HS-5 (cell line): ENCODE measurements around the gene PRAF2.

Experiments used
- DNase-seq: peaks from one replicate; pipeline ENCODE4 v3.0.0-alpha.2; 2012; ENCODE audit warnings: low read depth

PRAF2 gene

DNA sequence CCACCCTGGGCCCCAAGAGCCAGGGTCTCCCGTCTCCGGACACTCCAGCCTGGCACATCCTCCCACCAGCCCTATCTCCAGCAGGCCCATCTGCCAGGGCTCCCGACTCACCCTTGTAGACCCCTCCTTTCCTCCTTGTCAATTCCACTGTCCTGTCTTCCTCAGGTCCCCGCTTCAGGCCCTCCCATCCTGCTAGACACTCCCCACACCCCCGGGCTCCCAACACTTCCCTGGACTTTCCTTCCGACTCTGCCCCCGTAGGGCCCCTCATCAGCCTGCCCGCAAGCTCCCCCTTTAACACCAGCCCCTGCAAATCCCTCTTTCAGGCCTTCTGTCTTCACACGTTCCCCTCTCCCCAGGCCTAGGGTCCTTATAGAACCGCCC lies 1.1 kb downstream of the PRAF2 start:
- DNase-seq: no peak

DNA sequence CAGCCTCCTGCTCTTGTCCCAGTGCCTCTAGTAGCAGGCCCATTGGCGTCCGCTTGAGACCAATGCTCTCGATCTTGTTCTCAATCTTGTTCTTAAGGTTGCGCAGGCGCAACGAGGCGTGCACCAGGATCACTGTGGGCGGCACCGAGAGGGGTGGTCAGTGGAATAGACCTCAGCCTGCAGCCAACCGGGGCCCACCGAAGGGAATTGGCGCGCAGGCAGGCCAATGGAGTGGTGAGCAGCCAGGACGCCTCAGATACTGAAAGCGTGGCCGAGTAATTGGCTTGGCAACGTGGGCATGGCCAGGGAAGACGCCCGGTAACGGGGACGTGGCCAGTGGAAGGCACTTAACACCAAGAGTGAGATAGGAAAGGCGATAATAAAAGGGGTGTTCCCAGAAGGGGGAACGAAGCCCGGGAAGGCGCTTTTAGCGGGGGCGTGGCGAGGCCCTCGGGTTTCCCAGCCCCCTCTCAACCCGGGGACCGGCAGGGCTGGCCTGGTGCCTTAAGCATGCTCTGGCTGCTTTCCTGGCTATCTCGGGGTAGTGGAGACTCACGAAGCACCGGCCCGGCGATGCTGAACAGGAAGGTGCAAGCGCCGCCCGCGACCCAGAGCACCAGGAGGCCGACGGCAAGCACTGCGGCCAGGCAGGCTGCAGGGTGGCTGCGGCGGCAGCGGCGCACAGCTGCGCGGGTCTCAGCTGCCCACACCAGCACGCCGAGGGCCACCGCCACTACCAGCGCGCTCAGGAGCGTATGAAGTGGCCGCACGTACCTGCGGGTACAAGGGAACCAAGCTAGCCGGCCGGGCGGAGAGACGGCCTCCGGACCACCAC lies 1.7 kb downstream of the PRAF2 start:
- no peak for DNase-seq

DNA sequence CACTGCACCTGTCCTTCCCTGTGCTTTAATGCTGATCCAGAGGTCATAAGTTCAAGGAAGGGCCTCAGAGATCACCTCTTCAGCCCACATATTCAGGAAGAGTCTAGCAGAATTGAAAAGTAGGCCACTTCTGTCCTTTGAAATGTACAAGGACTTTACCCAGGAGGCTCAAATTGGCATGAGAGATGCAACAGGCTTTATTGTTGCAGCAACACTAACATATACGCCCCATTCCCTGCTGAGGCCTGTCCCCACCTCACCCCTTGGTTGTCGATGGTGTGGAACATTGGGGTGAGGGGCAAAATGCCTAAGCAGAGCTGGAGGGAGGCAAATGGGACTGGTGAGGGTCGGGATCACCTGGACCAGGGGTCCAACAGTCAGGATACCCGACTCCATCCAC lies 2.8 kb downstream of the PRAF2 start:
- no peak for DNase-seq

DNA sequence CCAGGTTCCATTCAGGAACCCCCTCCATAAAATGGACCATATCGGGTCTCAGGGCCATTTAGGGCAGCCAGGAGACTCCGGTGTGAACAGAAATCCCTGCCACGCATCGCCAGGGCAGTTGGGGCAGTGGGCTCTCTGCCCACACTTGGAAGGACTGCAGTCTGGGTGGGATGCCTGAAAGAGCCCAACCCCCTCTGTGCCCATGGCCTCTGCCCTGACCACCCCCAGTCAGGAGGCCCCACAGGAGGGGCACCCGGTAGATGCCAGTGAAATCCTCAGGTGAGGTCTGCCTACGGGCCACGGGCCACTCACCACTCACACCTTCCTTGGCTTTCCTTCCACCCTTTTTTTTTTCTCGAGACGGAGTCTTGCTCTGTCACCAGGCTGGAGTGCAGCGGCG lies 4.8 kb downstream of the PRAF2 start:
- no peak for DNase-seq

DNA sequence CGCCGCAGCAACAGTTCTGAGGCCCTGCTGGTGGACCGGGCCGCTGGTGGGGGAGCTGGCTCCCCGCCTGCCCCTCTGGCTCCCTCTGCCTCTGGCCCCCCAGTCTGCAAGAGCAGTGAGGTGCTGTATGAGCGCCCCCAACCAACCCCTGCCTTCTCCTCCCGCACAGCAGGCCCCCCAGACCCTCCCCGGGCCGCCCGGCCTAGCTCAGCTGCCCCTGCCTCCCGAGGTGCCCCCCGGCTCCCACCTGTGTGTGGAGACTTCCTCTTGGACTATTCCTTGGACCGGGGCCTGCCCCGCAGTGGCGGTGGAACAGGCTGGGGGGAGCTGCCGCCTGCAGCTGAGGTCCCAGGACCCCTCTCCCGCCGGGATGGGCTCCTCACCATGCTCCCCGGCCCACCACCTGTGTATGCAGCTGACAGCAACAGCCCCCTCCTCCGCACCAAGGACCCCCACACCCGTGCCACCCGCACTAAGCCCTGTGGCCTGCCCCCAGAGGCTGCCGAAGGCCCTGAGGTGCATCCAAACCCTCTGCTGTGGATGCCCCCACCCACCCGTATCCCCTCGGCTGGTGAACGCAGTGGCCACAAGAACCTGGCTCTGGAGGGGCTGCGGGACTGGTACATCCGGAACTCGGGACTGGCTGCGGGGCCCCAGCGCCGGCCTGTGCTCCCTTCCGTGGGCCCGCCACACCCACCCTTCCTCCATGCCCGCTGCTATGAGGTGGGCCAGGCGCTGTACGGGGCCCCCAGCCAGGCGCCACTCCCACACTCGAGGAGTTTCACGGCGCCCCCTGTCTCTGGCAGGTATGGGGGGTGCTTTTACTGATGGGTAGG lies 6.3 kb downstream of the PRAF2 start:
- no peak for DNase-seq

DNA sequence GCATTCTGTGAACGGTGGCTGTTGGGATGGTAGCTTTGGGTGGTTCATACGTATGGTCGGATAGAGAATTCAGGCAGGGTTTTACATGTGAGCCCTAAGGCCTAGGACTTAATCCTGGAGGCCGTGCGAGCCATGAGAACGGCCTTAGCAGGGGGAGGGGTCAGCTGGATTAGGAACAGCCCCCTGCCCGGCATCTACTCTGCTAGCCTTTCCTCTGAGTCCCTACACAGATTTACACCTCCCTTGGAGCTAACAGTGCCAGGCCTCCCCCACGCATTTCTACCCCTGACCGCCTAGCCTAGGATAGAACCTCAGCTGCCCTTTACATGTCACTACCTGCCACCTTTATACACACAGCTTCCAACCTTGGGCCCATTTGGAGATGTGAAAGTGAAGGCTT lies 7.1 kb downstream of the PRAF2 start:
- DNase-seq: no peak

DNA sequence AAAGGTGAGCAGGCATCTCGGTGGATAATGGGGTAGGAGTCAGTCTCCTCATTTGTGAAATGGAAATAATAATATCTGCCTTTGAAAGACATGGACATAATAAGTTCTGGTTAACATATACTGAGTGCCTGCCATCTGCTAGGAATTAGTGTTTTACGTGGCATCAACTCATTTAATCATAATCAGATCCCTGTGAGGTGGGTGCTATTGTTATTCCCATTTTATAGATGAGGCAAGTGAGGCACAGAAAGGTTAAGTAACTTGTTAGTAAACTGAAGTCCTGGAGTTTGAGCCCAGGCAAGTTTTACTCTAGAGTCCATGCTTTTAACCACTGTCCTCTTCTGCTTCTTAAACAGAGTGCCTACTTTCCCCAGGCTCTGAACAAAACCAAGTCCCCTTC lies 7.5 kb downstream of the PRAF2 start:
- DNase-seq: no peak

DNA sequence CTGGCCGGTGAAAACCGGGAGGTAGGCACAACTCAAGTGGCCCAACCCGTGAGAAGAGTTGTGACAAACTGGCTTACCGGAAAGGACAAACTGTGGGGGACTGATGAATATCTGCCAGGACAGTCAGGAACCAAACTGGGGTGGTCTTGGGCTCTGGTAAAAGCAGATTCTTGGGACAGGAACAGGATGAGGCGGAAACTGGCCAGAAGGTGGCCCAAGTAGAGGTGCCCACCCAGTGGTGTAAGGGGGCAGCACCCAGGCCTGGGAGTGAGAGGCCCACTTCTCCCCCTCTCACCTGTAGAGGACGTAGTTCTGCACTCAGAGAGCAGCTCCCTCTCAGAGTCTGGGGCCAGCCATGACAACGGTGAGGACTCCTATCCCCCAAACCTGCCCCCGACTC lies 9.1 kb downstream of the PRAF2 start:
- no peak for DNase-seq

DNA sequence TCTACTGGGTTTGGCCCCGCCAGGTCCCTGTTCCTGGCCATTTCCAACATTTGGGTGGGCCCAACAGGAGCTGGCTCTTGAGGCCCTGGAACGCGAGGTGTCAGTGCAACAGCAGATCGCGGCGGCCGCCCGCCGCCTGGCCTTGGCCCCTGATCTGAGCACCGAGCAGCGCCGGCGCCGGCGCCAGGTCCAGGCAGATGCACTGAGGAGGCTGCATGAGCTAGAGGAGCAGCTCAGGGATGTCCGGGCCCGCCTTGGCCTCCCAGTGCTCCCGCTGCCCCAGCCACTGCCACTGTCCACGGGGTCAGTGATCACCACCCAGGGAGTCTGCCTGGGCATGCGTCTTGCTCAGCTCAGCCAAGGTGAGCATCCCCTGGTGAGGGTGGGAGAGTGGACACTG lies 9.5 kb downstream of the PRAF2 start:
- DNase-seq: no peak

DNA sequence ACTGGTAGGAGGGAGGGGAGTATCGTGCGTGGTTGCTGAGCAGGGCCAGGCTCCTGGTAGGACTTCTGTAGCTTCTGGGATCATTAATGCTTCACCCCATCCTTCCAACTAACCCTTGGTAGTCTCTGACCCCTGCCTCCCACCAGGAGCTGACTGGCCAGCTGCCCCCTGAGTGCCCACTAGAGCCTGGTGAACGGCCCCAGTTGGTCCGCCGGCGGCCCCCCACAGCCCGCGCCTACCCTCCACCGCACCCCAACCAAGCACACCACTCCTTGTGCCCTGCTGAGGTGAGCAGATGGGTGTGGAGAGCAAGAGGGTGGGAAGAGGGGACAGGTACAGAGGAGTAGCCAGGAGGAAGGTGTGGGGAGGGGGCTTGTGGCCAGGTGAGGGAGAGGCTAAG lies 10.1 kb downstream of the PRAF2 start:
- DNase-seq: no peak

DNA sequence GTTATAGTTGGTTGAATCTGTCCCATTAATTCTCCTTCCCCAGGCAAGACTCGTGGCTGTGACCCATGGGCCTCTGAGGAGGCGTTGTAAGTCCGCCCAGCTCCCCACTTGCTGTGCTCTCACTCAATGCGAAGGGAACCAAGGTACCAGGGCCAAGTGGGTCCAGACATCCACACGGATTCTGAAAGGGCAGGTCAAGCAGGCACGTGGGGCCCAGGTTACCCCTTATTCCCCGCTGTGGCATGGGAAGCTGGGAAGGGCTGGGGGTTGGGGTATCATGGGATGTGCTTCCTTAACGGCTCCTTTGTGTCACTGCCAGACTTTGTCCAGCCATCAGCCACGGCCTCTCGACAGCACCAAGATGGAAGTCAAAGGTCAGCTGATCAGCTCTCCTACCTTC lies 11.9 kb downstream of the PRAF2 start:
- DNase-seq: no peak

DNA sequence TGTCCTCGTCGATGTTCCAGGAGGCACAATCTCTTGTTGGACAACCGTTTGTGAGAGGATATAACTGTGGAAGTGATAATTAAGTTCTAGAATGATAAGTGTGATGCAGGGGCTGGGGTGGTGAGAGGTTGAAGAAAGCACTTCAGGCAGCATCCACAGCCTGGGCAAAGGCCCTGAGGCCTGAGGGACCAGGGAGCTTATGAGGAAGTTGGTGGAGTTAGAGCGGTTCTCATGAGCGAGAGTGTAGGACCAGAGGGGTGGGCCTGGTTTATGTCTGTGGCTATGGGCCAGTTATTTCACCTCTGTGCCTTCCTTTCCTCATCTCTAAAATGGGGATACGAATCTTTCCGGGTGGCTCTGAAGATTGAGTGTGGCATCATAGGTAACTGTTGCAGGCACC lies 12.3 kb downstream of the PRAF2 start:
- DNase-seq: no peak

DNA sequence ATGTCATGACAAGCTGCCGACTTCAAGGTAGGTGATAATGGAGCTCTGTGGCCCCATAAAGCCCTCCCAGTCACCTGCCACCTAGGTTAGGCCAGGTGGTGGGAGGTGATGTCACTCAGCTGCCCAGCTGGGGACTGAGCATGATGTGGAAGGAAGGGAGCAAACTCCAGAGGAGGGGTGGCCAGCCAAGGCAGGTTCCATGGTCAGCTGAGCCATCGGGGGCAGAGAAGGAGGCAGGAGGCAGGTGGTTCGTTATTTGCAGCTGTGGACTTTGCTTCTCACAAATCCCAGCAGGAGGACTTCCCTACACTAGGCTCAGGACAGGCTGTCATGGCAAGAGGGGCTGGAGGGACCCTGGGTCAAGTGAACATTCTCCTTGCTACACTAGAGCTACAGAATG lies 12.9 kb downstream of the PRAF2 start:
- DNase-seq: no peak

DNA sequence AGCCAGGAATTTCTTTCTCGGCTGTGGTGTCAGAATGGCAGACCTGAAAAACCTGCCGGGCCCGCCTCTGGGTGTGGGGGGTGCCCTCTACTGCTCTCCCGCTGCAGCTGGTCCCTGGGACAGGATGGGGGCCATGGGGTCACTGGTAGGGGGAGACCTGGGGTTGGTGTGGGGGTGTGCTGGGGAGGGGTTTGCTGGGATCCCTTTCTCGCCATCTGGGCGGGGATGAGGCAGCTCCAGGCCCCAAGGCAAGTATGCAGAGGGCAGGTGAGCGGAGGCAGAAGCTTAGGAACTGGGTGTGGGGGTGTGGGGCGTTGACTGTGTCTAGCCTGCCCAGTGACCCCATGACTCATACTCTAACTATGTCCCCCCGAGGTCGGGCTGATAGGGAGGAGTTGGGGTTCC lies 14.1 kb downstream of the PRAF2 start:
- DNase-seq: no peak

DNA sequence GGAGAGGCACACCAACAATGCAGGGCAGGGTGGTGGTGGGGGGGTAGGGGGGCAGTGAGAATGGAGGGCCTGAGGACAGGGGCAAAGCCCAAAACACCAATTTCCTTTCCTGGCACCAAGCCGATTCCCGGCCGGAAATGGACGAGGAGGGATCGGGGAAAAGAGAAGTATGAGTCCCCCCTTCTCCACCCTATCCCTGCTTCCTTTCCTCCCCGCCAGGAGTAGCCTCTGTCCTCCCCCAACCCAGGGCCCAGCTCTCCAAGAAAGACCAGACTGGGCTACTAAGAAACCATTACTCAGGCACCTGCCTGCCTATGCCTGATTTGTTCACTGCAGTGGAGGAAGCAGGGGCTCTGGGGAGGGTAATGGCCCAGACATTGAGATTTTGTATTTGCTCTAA lies 14.6 kb downstream of the PRAF2 start:
- DNase-seq: no peak

DNA sequence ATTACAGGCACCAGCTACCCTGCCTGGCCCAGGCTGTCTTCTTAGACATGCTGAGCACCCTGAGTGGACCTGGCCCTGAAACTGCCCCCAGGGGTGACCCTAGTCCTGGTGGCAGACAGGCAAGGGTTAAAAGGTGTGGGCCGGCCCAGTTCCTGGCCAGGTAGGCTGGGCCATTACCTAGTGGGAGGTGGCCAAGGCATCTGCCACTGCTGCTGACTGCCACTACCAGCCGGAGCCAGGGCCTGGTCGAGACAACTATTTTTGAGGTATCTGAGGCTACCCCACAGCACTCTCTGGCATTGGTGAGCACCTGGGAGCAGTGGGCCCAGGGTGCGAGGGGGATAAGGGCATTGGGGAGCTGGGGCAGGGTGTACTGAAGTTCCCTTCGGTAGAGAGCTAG lies 15.0 kb downstream of the PRAF2 start, which contains the start of gene CCDC120:
CCDC120 (plus strand) TSS at position 206 of the 400 bp plus-strand sequence. CDS start 3,043 bp downstream, outside the sequence.
- no peak for DNase-seq

DNA sequence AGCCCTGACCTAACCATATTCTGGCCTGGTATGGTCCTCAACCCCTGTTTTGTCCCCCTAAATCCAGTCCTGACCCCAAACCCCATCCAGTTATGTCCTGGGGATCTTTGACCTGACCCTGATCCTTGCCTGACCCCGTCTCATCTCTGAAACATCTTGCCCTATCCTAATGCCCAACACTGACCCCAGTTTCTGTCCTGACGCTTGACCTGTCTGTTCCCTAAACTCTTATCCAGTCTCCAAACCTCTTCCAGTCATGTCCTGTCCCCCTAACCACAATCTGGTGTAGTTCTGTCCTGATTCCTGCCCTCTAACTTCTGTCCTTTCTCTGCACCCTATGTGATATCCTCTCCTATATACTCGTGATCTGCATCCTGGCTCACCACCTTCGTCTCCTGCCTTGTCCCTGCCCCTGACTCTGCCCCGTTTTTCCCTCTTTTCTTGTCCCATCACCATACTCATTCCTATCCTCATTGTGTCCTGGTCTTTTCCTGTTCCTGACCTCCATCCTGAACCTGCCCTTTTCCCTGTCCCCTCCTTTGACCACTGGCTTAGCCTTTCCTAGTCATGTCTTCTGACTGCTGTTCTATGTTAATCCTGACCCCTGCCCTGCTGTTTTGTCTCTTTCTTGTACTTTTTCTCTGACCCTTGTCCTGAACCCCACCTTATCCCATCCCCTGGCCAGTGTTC lies 19.6 kb downstream of the PRAF2 start:
- no peak for DNase-seq

DNA sequence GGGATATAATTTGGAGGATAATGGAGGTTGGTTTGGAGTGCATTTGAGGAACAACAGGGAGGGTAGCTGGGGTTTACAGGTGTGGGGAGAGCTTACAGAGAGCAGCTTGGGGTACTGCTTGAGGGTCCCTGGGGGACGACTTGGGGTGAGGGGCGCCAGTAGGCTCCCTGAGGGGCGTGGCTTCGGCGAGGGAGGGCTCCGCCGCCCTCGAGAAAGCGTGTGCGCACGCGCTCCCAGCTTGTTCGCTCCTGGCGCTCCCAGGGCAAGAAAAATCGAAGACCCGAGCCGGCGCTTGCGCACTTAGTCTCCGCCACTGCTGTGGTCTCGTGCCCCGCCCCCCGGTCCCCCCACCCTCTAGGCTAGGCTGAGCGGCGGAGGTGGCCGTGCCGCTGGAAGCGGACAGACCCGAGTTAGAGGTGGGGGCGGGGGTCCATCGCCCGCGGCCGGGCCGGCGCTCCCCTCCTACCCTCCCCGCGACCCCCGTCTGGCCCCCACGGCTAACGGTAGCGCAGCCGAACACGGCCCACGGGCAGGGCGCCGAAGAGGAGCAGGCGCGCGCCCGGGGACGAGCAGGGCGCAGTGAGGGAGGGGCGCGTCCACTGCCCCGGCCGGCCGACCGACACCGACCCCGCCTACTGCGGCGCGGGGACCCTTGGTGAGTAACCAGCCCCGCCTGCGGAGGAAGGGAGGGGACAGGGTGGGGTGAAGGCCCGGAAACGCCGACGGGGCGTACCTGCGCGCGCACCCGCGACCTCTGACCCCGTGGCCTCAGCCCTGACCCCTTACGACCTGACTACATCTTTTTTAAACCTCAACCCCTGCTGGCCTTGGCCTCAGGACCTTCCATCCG lies 20.4 kb downstream of the PRAF2 start:
- DNase-seq: no peak

DNA sequence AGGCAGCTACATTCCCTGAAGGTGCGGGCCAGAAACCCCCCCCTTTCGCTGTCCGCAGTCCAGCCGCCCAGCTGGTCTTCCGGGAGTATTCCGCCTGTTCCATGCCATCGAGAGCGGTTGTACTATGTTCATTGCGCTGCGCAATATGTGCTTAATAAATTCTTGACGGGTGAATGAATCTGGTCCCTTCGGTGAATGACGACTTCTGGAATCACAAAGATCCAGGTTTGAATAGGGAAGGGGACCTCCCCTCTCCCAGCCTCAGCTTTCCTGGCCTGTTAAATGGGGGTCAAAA lies 29.9 kb downstream of the PRAF2 start:
- DNase-seq: no peak

DNA sequence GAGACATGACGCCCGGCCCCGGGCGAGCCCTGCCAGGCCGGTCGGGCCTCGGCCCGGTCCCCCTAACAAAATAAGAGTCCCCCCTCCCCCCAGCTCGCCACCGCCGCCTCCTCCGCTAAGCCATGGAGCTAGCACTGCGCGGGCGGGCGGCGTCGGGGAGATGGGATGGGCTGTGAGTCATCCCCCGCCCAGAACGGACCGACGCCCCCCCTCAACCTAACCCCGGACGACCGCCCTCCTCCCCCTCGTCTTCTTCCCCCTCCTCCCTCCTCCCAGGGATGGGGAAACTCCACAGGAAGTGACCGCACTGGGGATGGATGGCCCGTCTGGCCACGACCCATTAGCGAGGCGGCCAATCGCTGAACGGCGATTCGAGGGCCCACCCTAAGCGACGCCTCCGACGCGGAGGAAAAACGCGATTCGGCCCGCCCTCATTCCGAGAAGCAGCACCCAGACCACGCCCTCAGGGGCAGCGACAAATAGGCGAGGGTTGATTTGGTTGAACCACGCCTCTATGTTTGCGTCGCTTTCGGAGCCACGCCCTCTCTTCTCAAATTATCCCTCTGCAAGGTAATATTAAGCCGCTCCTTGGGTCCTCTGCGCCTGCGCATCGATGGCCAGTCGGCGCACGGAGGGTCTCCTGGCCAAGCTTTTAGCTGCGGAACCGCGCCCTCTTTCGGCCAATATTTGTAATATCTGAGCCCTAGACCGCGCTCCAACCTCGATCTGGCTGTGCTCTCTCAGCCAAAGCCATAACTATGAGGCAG lies 30.4 kb downstream of the PRAF2 start, which contains the start of gene TFE3:
TFE3 (minus strand) TSS at position 138 of the 767 bp plus-strand sequence; CDS start at position 7, 131 bp downstream.
- DNase-seq: peak; percentile 93

DNA sequence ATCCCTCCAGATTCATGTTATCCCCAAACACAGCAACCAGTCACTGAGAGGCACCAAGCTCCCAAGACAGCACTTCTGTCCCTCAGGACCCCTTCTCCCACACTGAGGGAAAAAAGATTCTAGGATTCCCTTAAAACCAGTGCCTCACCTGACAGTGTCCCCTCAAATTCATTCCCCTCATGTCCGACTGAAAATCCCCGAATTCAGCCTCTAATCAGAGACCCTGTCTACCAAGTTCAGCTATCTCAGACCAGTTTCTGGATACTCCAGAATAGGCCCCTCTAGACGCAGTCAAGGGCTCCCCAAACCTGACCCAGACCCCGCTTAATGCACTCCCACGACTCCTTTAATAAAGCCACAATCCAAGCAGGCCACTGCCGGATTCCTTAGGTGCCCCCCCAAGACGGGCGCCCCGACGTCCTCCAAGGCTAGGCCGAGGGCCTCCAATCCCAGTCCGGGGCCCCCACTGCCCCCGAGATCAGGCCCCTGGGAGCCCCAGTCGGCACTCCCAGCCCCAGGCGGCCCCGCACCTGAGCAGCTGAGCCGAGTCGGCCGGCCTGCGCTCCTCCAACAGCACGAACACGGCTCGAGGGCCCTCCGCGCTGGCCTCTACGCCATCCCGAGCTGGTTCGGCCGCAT lies 31.1 kb downstream of the PRAF2 start:
- no peak for DNase-seq
